ENCODE results near the gene RSPH9.
A peak's percentile ranks its signal among the peaks of the same experiment; 100 is the strongest.

The RSPH9 gene

DNA sequence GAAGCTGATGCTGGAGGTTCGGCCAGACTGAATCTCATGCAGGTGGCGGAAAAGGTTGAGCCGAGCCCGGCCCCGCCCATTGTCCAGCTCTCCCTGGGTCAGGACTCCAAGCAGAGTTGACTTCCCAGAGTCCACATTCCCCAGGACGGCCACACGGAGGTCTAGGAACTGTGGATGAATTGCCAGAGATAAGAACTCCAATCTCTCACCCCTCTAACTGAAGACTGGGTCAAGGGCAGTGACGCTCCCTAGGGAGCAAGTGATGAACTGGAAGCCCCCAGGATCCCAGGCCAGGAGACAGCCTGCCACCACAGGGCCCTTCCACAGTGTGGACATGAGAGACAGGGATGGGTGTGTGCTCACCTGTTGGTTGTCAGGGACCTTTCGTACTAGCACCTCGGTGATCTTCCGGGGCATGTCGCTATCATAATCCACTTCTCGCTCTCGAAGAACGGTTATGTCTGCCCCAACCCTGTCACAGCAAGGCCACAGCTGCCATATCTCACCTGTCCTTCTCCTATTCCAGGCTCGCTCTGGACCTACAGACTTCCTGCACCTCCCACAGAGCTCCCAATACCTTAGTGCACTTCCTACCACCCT is 19.3 kb upstream of the RSPH9 start:
- Histone ChIP-seq H3K4ac (ENCODE audit: low read depth in 1 of 2, low read length in 2 of 2) (no peak overlapping the region), H3K9me3 (ENCODE audit: control insufficient read depth, low read length) (no peaks in the 10 kb centered on the region), H3K79me1 (replicated peaks; ENCODE audit: low read length, poor library complexity, severe bottlenecking) (peaks cover 37% of the 10 kb centered on the region), H4K91ac (ENCODE audit: low read length) (no peak overlapping the region), H2BK12ac (ENCODE audit: low read length in 2 of 2) (no peak overlapping the region), H4K8ac (ENCODE audit: low read length) (no peak overlapping the region), H3K14ac (ENCODE audit: low read length in 2 of 2) (no peak overlapping the region), H2AFZ (ENCODE audit: low read depth, low read length) (no peak overlapping the region), H2BK120ac (ENCODE audit: low read depth, low read length) (no peak overlapping the region), H3K27me3 (ENCODE audit: control insufficient read depth in 1 of 2, insufficient read depth in 1 of 2, low read length in 2 of 2) (no peaks in the 10 kb centered on the region), H3K23ac (ENCODE audit: low read length in 2 of 2) (no peak overlapping the region), H3K9ac (ENCODE audit: low read length) (no peak overlapping the region), H3K27ac (ENCODE audit: low read length, poor library complexity, severe bottlenecking) (no peak overlapping the region), H3K18ac (ENCODE audit: low read depth in 1 of 2, low read length in 2 of 2) (no peak overlapping the region), H2AK5ac (ENCODE audit: low read length, severe bottlenecking) (no peak overlapping the region), H2BK15ac (ENCODE audit: low read depth, poor library complexity, severe bottlenecking) (no peak overlapping the region), H3K36me3 (ENCODE audit: control insufficient read depth in 1 of 2, insufficient read depth in 2 of 2, low read depth in 1 of 2, low read length in 2 of 2) (peaks cover 52 to 59% of the 10 kb centered on the region in 2 experiments), H3K4me2 (ENCODE audit: low read length, poor library complexity, severe bottlenecking) (no peak overlapping the region), H3K4me1 (ENCODE audit: control insufficient read depth, insufficient read depth, low read depth, low read length) (peaks cover 16% of the 10 kb centered on the region), H3K4me3 (ENCODE audit: insufficient read depth in 1 of 2, low read depth in 1 of 2, low read length in 2 of 2) (no peak overlapping the region), H2BK5ac (ENCODE audit: low read depth, low read length, poor library complexity, severe bottlenecking) (no peak overlapping the region)
- WGBS, result 98% methylated on average over 14 of the region's 16 CpGs
- no peak for DNase-seq

DNA sequence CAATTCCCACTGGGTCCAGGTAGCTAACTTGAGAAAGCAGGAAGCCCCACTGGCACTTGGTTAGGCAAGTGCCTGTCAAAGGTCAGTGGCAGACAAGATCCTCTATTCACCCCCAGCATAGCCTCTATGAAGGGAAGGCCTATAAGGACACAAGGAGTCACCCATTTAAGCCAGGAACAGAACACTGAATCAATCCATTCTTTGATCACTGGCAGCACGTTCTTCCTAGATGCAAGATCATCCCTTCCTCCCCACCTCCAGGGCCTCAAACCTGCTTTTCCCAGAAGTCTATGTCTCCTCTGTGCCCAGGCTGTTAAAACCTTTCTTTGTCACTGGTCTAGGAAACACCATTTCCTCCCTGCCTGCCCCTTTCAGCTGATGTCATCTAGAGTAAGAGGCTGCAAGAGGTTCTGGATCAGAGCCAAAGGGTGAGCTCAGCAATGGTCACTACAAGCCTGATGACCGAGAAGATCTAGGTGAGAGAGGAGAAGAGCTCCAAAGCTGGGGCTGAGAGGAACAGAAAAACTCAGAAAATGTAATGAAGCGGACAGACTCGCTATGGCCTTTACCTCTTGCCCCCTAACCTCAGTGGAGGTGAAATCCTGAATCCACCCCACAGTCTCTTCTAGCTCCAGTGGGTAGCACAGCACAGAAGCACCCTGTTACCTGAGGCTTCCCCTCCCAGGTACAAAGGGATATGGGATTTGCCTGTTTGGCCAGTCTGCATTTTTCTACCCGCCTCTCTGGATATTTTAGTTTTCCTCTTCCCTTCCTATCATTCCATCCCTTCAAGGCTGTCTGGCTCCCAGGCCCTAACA is 17.6 kb upstream of the RSPH9 start:
- peaks cover 37 to 42% of the 10 kb centered on the region in 2 experiments for H3K36me3 ChIP-seq (ENCODE audit: control insufficient read depth in 1 of 2, insufficient read depth in 2 of 2, low read depth in 1 of 2, low read length in 2 of 2)
- no peak overlapping the region for H2BK5ac ChIP-seq (ENCODE audit: low read depth, low read length, poor library complexity, severe bottlenecking)
- H2BK12ac ChIP-seq (ENCODE audit: low read length in 2 of 2), result peak overlapping the region in 1 of 2 experiments; percentile 31
- peak; percentile 99 for DNase-seq
- peak overlapping the region; percentile 73 for H4K8ac ChIP-seq (ENCODE audit: low read length)
- peak overlapping the region; percentile 19 to 78 for H3K4ac ChIP-seq (ENCODE audit: low read depth in 1 of 2, low read length in 2 of 2)
- H3K79me1 ChIP-seq (replicated peaks; ENCODE audit: low read length, poor library complexity, severe bottlenecking), result peaks cover 29% of the 10 kb centered on the region
- H3K9ac ChIP-seq (ENCODE audit: low read length), result peak overlapping the region; percentile 99
- H3K14ac ChIP-seq (ENCODE audit: low read length in 2 of 2), result no peak overlapping the region
- H3K9me3 ChIP-seq (ENCODE audit: control insufficient read depth, low read length), result no peaks in the 10 kb centered on the region
- H2BK15ac ChIP-seq (ENCODE audit: low read depth, poor library complexity, severe bottlenecking), result no peak overlapping the region
- peak overlapping the region; percentile 96 for H4K91ac ChIP-seq (ENCODE audit: low read length)
- no peak overlapping the region for H3K4me2 ChIP-seq (ENCODE audit: low read length, poor library complexity, severe bottlenecking)
- peak overlapping the region; percentile 83 for H2AK5ac ChIP-seq (ENCODE audit: low read length, severe bottlenecking)
- H3K27ac ChIP-seq (ENCODE audit: low read length, poor library complexity, severe bottlenecking), result peak overlapping the region; percentile 36
- peak overlapping the region; percentile 68 to 77 for H3K18ac ChIP-seq (ENCODE audit: low read depth in 1 of 2, low read length in 2 of 2)
- H3K27me3 ChIP-seq (ENCODE audit: control insufficient read depth in 1 of 2, insufficient read depth in 1 of 2, low read length in 2 of 2), result no peaks in the 10 kb centered on the region
- WGBS, result 61% methylated on average over 5 of the region's 5 CpGs
- H2BK120ac ChIP-seq (ENCODE audit: low read depth, low read length), result peak overlapping the region; percentile 51
- peaks cover 16% of the 10 kb centered on the region for H3K4me1 ChIP-seq (ENCODE audit: control insufficient read depth, insufficient read depth, low read depth, low read length)
- no peak overlapping the region for H3K23ac ChIP-seq (ENCODE audit: low read length in 2 of 2)
- no peak overlapping the region for H2AFZ ChIP-seq (ENCODE audit: low read depth, low read length)
- peak overlapping the region in 1 of 2 experiments; percentile 96 for H3K4me3 ChIP-seq (ENCODE audit: insufficient read depth in 1 of 2, low read depth in 1 of 2, low read length in 2 of 2)

DNA sequence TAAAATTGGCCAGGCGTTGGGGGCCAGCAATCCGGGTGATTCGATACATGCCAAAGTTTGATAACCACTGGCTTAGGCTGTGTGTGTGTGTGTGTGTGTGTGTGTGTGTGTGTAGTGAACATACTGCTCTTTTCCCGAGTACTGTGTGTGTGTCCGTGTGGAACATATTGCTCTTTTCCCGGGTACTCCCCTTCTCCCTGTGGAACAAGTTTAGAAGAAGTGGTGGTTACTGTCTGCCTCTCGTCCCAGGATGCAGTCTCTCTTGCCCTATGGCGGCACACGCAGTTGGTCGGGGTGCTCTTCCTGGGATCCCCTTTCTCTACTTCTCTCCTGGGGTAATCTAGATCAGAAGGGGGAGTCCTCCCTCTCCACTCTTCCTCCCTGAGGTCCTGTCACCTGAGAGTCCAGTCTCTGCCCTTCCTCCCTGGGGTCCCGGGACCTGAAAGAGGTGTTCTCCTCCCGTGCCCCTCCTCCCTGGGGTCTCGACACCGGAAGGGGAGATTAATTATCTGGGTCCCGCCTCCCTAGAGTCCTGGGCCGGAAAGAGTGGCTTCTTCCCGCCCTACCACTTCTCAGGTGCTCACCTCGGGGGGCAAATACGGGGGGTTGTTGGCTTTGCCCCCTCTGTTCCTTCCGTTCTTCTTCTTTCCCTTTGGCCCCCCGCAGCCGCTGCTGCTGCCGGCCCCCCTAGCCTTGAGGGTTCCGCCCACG is 16.3 kb upstream of the RSPH9 start:
- Histone ChIP-seq H2BK120ac (ENCODE audit: low read depth, low read length) (peak overlapping the region; percentile 88), H3K23ac (ENCODE audit: low read length in 2 of 2) (peak overlapping the region in 1 of 2 experiments; percentile 54), H3K27ac (ENCODE audit: low read length, poor library complexity, severe bottlenecking) (peak overlapping the region; percentile 70), H3K9me3 (ENCODE audit: control insufficient read depth, low read length) (no peaks in the 10 kb centered on the region), H2AK5ac (ENCODE audit: low read length, severe bottlenecking) (peak overlapping the region; percentile 9), H3K27me3 (ENCODE audit: control insufficient read depth in 1 of 2, insufficient read depth in 1 of 2, low read length in 2 of 2) (no peaks in the 10 kb centered on the region), H3K4ac (ENCODE audit: low read depth in 1 of 2, low read length in 2 of 2) (peak overlapping the region; percentile 16 to 95), H4K8ac (ENCODE audit: low read length) (peak overlapping the region; percentile 86), H3K36me3 (ENCODE audit: control insufficient read depth in 1 of 2, insufficient read depth in 2 of 2, low read depth in 1 of 2, low read length in 2 of 2) (peaks cover 28 to 29% of the 10 kb centered on the region in 2 experiments), H3K4me3 (ENCODE audit: insufficient read depth in 1 of 2, low read depth in 1 of 2, low read length in 2 of 2) (peak overlapping the region; percentile 79 to 96), H3K14ac (ENCODE audit: low read length in 2 of 2) (peak overlapping the region in 1 of 2 experiments; percentile 79), H3K4me2 (ENCODE audit: low read length, poor library complexity, severe bottlenecking) (peak overlapping the region; percentile 85), H2BK5ac (ENCODE audit: low read depth, low read length, poor library complexity, severe bottlenecking) (peak overlapping the region; percentile 92), H2AFZ (ENCODE audit: low read depth, low read length) (no peak overlapping the region), H3K18ac (ENCODE audit: low read depth in 1 of 2, low read length in 2 of 2) (peak overlapping the region; percentile 93 to 98), H3K79me1 (replicated peaks; ENCODE audit: low read length, poor library complexity, severe bottlenecking) (peaks cover 25% of the 10 kb centered on the region), H2BK12ac (ENCODE audit: low read length in 2 of 2) (peak overlapping the region in 1 of 2 experiments; percentile 48), H3K9ac (ENCODE audit: low read length) (peak overlapping the region; percentile 99), H4K91ac (ENCODE audit: low read length) (peak overlapping the region; percentile 90), H3K4me1 (ENCODE audit: control insufficient read depth, insufficient read depth, low read depth, low read length) (peaks cover 16% of the 10 kb centered on the region), H2BK15ac (ENCODE audit: low read depth, poor library complexity, severe bottlenecking) (peak overlapping the region; percentile 38)
- DNase-seq, result peak; percentile 69
- 12% methylated on average over 19 of the region's 25 CpGs for WGBS

All from mesenchymal stem cell (in vitro differentiated cells and primary cell).